HG03442 (cell line): Measurements from ENCODE around the gene SWT1.
"Not testable (repeated sequence)": the region's sequence is repeated elsewhere in the genome, so short reads cannot be mapped to it uniquely, and the experiment has no call there.

Source experiments
- ATAC-seq: cut with Tn5 transposase; IDR thresholded peaks from one replicate; pipeline ENCODE4 v1.9.1; 2021; ENCODE audit warnings: mild to moderate bottlenecking, moderate library complexity; ENCODE audit not compliant: unreplicated experiment

The SWT1 gene

GRCh38 chr1:185170291-185170848 is 13.4 kb downstream of the SWT1 start:
- peak; percentile 96 for ATAC-seq

DNA sequence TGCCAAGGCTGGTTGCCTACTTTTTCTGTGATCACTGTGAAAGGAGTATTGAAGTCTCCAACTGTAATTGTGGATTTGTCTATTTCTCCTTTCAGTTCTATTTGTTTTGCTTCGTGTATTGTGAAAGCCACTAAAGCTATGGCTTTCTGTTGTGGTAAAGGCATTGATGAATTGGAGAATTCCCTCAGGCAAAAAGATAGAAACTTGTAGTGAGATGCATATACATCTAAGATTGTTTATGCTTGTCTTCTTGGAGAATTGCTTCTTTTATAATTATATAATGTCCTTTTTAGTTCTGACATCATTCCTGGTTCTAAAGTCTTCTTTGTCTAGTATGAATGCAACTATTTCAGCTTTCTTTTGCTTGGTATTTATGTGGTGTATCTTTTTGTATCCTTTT is 36.8 kb downstream of the SWT1 start:
- no peak for ATAC-seq

DNA sequence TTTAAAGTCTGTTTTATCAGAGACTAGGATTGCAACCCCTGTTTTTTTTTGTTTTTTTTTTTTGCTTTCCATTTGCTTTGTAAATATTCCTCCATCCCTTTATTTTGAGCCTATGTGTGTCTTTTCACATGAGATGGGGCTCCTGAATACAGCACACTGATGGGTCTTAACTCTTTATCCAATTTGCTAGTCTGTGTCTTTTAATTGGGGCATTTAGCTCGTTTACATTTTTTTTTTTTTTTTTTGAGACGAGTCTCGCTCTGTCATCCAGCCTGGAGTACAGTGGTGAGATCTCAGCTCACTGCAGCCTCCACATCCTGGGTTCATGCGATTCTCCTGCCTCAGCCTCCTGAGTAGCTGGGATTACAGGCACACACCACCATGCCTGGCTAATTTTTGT is 41.7 kb downstream of the SWT1 start:
- ATAC-seq = not testable (repeated sequence)

DNA sequence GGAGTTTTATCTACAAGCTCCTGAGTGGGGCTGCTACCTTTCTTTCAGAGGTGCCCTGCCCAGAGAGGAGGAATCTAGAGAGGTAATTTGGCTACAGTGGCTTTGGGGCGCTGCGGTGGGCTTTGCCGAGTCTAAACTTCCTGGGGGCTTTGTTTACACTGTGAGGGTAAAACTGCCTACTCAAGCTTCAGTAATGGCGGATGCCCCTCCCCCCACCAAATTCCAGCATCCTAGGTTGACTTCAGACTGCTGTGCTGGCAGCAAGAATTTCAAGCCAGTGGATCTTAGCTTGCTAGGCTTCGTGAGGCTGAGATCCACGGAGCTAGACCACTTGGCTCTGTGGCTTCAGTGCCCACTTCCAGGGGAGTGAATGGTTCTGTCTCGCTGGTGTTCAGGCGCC is 43.9 kb downstream of the SWT1 start:
- no peak for ATAC-seq

- ATAC-seq = no peak
These were observed 50.2 kb downstream of the SWT1 start for GRCh38 chr1:185207170-185207569.

DNA sequence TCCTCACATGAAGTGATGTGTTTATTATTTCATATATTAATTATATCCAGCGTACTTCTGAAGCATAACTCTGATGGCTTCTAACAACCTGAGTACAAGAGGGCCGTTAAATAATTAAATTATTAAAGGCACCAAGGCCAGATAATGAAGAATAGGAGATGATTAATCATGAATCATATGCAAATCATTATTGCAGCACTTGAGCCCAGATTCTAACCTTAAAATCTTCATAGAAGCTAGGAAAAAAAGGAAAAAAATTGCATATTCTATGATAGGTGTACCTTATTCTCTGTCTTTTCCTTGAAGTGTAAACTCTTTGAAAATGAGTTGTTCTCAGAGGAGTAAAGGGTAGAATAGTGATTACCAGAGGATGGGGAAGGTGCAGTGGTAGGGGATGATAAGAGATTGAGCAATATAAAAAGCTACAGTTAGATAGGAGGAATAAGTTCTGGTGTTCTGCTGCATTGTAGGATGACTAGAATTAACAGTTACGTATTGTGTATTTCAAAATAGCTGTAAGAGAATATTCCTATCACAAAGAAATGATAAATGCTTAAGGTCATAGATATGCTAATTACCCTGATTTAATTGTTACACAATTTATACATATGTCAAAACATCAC is 51.1 kb downstream of the SWT1 start:
- ATAC-seq = no peak

DNA sequence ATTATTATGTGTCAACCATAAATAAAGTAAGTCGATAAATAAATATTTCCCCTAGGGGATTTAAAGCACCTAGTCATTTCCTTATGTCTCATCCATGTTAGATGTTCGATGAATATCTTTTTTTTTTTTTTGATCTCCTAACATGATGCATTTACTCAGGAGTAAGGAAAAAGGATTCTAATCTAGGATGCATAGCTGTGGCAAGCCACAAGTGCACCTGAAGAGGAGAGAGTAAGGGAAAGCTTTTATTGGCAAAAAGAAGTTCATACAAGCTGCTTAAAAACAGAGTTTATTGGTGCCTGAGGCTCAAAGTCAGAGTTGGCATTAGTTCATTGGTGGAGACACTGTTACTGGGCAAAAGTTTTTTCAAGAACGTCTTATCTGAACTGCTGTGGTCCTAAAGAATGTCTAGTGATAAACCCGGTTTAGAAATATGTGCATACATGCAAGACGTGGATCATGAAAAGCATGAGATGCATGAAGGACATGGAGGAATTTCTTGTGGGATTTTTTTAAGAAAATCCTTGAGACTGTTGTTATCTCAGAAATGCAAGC is 51.7 kb downstream of the SWT1 start:
- ATAC-seq = no peak

GRCh38 chr1:185209357-185209756 is 52.4 kb downstream of the SWT1 start:
- ATAC-seq = not testable (repeated sequence)

DNA sequence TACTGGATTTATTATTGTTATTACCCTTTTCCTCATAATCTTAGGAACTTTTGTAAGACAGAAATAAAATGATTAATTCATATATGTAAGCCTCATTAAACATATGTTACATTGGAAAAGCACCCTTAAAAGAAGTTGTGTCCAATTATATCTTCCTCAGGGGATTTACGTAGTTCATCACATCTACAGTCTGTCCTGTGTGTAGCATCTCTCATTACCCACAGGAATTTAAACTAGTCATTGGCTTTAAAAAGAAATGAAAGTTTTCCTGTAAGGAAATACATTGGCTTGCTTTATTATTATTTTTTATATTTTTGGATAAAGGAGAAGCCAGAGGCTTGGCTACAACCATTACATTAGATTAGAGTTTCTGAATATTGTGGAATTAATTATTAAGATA is 56.1 kb downstream of the SWT1 start:
- no peak for ATAC-seq

DNA sequence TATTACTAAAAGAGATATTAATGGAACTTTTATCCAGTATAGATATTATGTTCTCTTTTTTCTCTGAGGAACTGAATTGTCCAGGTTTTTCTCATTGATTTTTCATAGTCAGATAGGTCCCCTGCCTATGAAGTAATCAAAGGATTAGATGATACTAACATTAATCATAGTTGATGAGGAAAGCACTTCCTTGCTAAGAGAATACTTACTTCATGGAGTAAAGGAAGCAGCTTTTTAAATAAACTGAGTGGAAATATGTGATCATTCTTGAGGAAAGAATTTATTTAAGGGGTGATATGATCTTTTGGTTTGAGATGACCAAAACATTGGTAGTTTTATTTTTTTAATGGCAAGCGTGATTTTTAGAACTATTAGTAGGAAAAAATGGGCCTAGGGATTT is 58.9 kb downstream of the SWT1 start:
- ATAC-seq = no peak

GRCh38 chr1:185224132-185224531 is 67.2 kb downstream of the SWT1 start:
- ATAC-seq = no peak

DNA sequence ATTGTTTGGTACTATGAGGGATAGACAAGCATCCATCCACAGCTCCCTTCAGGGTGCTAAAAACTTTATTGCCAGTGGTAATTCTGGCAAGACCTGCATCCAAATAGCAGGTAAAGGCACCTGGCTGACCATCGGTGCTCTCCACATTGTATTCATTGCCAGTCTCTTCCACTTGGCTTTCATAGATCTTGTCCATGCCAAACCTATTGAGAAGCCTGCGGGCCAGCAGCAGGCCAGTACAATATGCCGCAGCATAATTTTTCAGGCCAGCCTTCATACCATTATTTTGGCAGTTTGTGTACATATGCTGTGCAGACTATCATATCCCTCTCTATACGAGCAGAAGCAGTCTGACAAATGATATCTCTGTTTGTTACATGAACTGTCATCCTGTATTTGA is 70.2 kb downstream of the SWT1 start:
- ATAC-seq = no peak

DNA sequence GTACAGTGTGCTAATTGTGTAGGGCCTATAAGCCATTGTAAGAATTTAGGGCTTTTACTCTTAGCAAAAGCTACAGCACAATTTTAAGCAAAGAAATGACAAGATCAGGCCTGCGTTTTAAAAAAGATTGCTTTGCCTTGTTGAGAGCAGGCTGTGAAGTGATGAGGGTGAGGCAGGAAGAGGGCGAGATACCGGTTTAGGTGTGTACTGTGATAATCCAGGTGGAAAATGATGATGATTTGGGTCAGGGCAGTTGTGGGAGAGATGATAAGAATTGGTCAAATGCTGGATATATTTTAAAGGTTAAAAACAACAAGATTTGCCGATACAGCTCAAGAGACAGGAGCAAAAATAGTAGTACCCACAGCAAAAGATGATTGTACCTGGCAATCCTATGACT is 72.0 kb downstream of the SWT1 start:
- no peak for ATAC-seq

DNA sequence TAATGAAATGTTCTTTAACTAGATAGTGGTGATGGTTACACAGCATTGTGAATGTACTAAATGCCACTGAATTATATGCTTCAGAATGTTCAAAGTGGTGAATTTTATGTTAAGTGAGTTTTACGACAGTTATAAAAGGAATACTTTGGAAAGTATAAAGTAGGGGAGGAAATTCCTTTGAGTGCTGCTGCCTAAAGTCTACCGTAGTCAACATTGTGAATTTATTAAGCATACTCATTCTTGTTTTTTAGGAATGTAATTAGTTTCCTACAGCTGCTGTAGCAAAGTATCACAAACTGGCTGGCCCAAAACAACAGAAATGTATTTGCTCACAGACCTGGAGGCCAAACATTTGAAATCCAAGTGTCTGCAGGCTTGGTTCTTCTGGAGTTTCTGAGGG is 73.0 kb downstream of the SWT1 start:
- ATAC-seq = no peak

- ATAC-seq = no peak
These were observed 75.9 kb downstream of the SWT1 start for GRCh38 chr1:185232874-185233273.

DNA sequence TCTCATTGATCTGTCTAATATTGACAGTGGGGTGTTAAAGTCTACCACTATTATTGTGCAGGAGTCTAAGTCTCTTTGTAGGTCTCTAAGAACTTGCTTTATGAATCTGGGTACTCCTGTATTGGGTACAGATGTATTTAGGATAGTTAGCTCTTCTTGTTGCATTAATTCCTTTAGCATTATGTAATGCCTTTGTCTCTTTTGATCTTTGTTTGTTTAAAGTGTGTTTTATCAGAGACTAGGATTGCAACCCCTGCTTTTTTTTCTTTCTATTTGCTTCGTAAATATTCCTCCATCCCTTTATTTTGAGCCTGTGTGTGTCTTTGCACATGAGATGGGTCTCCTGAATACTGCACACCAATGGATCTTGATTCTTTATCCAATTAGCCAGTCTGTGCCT is 77.2 kb downstream of the SWT1 start:
- not testable (repeated sequence) for ATAC-seq

DNA sequence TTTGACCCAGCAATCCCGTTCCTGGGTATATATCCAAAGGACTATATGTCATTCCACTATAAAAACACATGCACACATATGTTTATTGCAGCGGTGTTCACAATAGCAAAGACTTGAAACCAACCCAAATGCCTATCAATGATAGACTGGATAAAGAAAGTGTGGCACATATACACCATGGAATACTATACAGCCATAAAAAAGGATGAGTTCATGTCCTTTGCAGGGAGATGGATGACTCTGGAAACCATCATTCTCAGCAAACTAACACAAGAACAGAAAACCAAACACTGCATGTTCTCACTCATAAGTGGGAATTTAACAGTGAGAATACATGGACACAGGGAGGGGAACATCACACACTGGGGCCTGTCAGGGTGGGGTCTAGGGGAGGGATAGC is 80.2 kb downstream of the SWT1 start:
- not testable (repeated sequence) for ATAC-seq

DNA sequence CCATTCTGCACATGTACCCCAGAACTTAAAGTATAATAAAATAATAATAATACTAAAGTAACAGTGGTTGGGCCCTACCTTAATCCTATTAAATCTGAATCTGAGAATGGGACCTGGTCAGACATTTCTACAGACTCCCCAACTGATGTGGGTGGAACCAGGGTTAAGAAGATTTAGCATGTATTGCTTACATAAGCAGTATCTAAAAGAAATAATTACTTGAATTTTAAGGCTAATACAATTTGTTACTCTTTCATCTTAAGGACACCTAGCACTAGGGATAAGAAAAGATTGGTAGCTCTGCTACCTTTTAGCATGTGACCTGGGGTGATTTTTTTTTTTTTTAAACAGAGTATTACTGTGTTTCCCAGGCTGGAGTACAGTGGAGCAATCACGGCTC is 80.7 kb downstream of the SWT1 start:
- ATAC-seq = no peak

DNA sequence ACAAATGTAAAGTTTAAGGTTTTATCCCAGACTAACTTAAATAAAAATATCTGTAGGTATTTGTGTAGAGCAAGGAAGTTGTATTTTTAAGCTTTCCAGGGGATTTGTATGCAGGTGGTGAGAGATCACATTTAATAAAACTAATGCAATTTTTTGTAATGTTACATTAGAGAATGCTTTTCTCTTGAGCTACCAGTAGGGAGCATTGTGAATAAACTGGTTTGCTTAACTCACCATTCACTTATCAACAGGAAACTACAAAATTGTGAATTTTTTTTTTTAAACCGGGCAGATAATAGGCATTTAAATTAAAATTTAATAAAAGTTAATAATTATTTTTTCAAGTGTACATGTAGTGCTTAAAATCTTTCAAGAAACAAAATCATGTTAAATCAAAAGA is 81.5 kb downstream of the SWT1 start:
- no peak for ATAC-seq

GRCh38 chr1:185239861-185240260 is 82.9 kb downstream of the SWT1 start:
- no peak for ATAC-seq

GRCh38 chr1:185241127-185241526 is 84.2 kb downstream of the SWT1 start:
- no peak for ATAC-seq

DNA sequence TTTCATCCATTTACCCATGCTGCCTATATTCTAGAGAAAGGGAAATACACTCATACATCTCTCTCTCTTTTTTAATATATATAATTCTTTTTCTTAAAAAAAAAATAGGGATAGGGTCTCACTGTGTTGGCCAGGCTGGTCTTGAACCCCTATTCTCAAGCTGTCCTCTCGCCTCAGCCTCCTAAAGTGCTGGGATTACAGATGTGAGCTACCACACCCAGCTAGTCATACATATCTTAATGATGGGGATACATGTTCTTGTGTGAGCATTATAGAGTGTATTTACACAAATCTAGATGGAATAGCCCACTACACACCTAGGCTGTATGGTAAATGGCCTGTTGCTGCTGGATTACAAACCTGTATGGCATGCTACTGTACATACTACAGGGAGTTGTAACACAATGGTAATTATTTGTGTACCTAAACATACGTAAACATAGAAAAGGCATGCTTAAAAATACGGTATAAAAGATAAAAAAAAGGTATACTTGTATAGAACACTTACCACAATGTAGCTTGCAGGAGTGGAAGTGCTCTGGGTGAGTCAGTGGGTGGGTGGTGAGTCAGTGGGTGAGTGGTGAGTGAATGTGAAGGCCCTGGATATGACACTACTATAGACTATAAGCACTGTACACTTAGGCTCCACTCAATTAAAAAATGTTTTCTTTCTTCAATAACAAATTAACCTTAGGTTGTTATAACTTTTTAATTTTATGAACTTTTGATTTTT is 87.2 kb downstream of the SWT1 start:
- no peak for ATAC-seq
